NCI-H2196 treated with DMSO at 0.1 percent for 48 hours (cell line): ENCODE data around the gene TOP2A.

ENCODE experiments used
- DNase-seq: peaks from one replicate; lab custom pipeline; 2025; ENCODE audit not compliant: unreplicated experiment; lab: John Stamatoyannopoulos, UW

Gene TOP2A

DNA sequence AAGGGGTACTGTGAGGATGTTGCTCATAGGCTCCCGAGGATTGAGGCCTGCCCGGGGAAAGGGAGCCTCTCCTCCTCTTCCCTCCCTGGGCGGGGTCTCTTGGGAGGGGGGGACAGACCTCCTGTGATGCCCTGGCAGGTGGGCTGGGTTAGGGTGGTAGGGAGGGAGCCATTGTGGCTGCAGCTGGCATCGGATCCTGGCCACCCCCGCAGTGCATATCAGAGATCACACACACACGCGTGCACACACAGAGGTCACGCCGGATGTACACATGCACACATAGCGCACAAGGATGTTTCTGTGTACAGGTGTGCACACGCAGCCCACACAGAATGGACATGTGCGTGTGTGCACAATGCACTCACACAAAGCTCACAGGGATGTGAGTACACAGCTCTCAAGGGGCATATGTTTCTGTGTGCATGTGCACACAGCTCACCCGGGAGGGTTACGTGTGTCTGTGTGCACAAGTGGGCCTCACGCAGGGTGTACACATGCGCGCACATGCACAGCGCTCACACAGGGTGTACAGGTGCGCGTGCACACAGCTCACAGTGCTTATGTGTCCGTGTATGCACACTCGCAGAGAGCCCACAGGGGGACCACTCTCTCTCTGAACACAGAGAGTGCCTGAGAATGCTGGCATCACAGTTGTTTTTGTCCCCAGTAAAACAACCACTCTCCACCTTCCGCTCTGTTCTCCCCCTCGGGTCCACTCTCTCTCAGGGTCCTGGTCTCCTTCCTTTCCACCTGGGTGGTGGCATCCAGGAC, 55.6 kb downstream of the TOP2A start:
- no peak for DNase-seq

GRCh38 chr17:40361063-40361924, 56.4 kb downstream of the TOP2A start:
- no peak for DNase-seq

DNA sequence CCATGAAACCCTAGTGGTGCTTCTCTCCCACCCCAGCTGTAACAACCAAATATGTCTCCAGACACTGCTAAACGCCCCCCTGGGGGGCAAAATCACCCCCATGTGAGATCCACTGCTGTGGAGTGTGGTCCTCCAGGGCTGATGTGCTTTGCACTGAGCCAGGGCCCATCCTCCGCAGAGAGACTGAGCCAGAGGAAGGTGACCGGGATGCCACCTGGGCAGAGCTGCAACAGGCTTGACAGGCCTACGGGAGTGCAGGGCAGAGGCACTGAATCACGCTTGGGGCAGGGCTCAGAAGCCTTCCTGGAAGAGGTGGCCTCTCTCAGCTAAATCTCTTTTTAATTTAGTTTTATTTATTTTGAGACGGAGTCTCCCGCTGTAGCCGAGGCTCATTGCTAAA, 57.6 kb downstream of the TOP2A start:
- no peak for DNase-seq

GRCh38 chr17:40358323-40359038, 59.2 kb downstream of the TOP2A start:
- DNase-seq: no peak

GRCh38 chr17:40356990-40357881, 60.5 kb downstream of the TOP2A start:
- no peak for DNase-seq

DNA sequence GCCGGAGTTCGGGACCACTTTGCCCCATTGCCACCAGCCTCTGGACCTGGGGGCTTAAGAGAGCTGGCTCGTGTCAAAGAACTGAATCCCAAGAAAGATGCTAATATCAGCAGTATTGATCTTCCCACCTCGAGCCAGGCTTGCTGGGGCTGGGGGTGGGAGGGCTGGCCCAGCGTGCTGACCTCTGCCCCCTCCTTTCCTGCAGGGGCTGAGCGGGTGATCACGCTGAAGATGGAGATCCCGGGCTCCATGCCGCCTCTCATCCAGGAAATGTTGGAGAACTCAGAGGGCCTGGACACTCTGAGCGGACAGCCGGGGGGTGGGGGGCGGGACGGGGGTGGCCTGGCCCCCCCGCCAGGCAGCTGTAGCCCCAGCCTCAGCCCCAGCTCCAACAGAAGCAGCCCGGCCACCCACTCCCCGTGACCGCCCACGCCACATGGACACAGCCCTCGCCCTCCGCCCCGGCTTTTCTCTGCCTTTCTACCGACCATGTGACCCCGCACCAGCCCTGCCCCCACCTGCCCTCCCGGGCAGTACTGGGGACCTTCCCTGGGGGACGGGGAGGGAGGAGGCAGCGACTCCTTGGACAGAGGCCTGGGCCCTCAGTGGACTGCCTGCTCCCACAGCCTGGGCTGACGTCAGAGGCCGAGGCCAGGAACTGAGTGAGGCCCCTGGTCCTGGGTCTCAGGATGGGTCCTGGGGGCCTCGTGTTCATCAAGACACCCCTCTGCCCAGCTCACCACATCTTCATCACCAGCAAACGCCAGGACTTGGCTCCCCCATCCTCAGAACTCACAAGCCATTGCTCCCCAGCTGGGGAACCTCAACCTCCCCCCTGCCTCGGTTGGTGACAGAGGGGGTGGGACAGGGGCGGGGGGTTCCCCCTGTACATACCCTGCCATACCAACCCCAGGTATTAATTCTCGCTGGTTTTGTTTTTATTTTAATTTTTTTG, 61.6 kb downstream of the TOP2A start:
- no peak for DNase-seq

- no peak for DNase-seq
Measured at GRCh38 chr17:40355123-40355803, 62.4 kb downstream of the TOP2A start.

GRCh38 chr17:40354221-40355122, 63.2 kb downstream of the TOP2A start:
- DNase-seq: no peak

DNA sequence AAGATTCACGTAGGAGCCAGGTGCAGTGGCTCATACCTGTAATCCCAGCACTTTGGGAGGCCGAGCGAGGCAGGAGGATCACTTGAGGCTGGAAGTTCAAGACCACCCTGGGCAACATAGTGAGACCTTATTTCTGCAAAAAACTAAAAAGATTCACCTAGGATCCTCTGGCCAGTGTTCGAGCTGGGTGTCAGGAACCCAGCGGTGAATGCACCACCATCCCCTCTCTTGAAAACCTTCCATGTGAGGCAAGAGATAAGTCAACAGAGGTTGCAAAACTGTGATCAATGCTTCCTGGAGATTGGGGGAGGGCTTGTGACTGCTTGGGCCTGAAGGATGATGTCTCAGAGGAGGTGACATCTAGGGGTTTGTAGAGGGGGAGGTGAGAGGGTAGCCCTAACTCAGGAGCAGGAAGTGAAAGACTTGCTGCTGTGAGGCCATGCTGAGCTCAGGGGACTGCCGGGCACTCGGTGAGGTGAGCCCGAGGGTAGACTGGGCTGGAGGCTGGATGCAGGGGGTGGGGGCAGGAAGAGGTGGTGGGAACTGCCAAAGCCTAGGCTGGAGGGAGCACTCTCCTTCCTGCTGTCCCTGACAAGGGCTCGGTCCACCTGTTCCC, 64.8 kb downstream of the TOP2A start:
- no peak for DNase-seq

DNA sequence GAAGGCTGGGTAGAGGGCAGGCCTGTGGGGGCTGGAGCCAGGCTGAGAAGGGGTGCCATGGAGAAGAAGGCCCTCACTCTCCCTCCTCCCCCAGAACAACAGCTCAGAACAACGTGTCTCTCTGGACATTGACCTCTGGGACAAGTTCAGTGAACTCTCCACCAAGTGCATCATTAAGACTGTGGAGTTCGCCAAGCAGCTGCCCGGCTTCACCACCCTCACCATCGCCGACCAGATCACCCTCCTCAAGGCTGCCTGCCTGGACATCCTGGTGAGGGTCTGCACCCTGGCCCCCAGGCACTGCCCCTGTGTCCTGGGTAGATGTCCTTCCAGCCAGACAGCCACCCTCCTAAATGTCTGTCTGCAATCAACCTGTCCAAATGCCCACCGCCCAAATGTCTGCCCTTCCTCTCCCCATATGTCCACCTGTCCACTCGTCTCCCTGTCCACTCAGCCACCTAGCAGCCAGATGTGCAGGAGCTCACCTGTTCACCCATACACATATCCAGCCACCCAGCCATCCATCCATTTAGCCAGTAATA, 65.4 kb downstream of the TOP2A start:
- DNase-seq: no peak

GRCh38 chr17:40351359-40352236, 66.1 kb downstream of the TOP2A start:
- no peak for DNase-seq

DNA sequence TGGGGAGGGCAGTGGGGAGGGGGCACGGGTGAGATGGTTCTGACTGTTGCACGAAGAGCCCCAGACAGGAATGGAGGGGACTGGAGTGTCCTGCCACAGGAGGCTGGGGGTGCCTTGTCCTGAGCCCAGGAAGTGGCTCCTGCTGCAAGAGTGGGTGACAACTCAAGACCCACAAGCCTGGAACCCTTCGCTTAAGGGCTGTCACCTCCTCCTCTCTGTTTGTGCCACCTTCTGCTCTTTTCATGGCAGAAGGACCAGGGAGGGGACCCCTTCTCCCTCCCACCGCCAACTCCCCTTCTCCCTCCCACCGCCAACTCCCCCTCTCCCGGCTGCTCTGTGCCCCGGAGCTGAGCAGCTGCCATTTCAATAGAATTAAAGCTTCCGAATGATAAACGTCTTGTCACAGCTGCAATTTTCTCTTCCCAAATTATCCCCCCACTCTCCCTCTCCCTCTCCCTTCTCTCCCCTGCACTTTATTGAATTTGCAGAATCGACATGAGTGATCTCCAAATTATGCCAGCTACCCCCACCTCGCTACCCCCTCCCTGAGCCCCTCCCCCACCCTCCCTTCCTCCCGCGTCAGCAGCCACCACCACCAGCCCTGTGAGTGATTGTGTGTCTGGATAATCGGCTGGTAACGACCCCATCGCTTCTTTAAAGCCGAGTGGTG, 66.9 kb downstream of the TOP2A start:
- DNase-seq: no peak

GRCh38 chr17:40349895-40350688, 67.6 kb downstream of the TOP2A start:
- DNase-seq: no peak

GRCh38 chr17:40349477-40349894, 68.2 kb downstream of the TOP2A start:
- no peak for DNase-seq
